Activated naive CD8-positive, alpha-beta T cell treated with anti-CD3 and anti-CD28 coated beads, Interleukin-2, amount 10 ng/mL, durations not matched to agents 7 days and 5 days (primary cell): ENCODE results near the gene MICAL3. TPM values are rescaled to one million over a fixed set of nuclear protein-coding genes. Genes with fewer than 3 reads are reported as not detected.

ENCODE experiments used
- ATAC-seq: fragments of 150-1000 bp; cut with Tn5 transposase; one replicate; pipeline ENCODE4 v1.10.0; 2021; ENCODE audit warnings: low read depth, moderate library complexity
- POLR2A ChIA-PET: fragments of 350-600 bp; sonication (Branson Sonifier 250); formaldehyde crosslinking; loops from one replicate; lab custom pipeline; 2021; ENCODE audit warnings: antibody characterized with exemption; lab: Charles Lee
- DNase-seq: peaks from one replicate; pipeline ENCODE4 v3.0.0; 2021
- H3K27ac Mint-ChIP-seq: one replicate; pipeline ENCODE4 v1.8.0; 2022; ENCODE audit warnings: mild to moderate bottlenecking, mixed read lengths
- H3K27me3 Mint-ChIP-seq: one replicate; pipeline ENCODE4 v1.8.0; 2022; ENCODE audit warnings: mild to moderate bottlenecking, moderate library complexity, mixed read lengths
- H3K36me3 Mint-ChIP-seq: one replicate; pipeline ENCODE4 v1.8.0; 2021; ENCODE audit warnings: mild to moderate bottlenecking, mixed read lengths
- H3K4me1 Mint-ChIP-seq: one replicate; pipeline ENCODE4 v1.8.0; 2021; ENCODE audit warnings: mixed read lengths
- H3K4me3 Mint-ChIP-seq: one replicate; pipeline ENCODE4 v1.8.0; 2022; ENCODE audit warnings: mild to moderate bottlenecking, moderate library complexity, mixed read lengths
- H3K9me3 Mint-ChIP-seq: one replicate; pipeline ENCODE4 v1.8.0; 2021; ENCODE audit warnings: mixed read lengths
- total RNA-seq, 2 experiments: library from RNA; stranded (reverse); gene quantifications; one replicate each; pipeline ENCODE4 v1.2.3, GENCODE V29; 2021

The MICAL3 gene
- total RNA-seq, 2 experiments from 2014 or later = 35.7 to 36.8 TPM

DNA sequence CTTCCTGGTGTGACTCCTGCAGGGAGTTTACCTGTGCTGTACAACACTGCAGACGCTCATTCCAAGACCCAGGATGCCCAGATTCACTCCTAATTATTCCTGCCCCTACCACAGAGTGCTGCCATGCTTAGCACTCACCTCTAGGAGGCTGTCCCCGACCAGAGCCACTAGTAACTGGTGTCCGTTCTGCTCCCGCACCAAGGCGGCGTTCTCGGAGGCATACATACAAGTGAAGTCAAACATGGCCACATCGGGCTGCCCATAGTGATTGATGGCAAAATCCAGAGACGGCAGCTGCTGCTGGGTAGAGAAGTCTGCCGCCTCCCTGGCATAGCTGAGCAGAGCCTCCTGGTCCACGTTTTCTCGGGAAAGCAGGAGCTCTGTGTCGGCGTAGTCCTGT, 127.8 kb downstream of the MICAL3 start:
- H3K27ac Mint-ChIP-seq = no peak overlapping the region
- DNase-seq = no peak
- peaks cover 2% of the 10 kb centered on the region for H3K4me1 Mint-ChIP-seq
- H3K9me3 Mint-ChIP-seq = no peaks in the 10 kb centered on the region
- ATAC-seq = no peak
- no peak overlapping the region for H3K4me3 Mint-ChIP-seq
- POLR2A ChIA-PET = no interaction called here
- H3K36me3 Mint-ChIP-seq = peaks cover 7% of the 10 kb centered on the region
- no peaks in the 10 kb centered on the region for H3K27me3 Mint-ChIP-seq

DNA sequence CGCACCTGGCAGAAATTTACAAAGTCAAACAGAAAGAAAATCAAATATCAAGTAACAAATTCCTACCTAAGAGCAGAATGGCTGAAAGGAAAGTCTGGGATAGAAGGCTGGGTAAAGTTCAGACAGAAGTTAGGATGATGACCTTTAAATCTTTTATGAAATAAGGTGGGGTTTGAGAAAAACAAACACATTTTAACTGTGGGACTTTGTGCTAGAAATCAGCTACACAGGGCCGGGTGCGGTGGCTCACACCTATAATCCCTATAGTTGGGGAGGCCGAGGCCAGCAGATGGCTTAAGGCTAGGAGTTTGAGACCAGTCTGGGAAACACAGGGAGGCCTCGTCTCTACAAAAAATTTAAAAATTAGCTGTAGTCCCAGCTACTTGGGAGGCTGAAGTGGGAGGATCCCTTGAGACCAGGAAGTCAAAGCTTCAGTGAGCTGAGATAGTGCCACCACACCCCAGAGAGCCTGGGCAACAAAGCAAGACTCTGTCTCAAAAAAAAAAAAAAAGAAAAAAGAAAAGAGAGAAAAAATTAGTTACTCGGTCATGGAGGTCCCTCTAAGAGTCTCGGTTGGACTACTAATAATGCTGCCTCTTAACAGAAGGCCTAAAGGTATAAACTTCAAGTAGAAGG, 130.3 kb downstream of the MICAL3 start:
- Mint-ChIP-seq H3K9me3 (no peaks in the 10 kb centered on the region), H3K36me3 (peaks cover 10% of the 10 kb centered on the region), H3K4me3 (no peak overlapping the region), H3K27me3 (no peaks in the 10 kb centered on the region), H3K27ac (no peak overlapping the region), H3K4me1 (peaks cover 2% of the 10 kb centered on the region)
- DNase-seq = no peak
- POLR2A ChIA-PET = no interaction called here
- ATAC-seq = no peak

DNA sequence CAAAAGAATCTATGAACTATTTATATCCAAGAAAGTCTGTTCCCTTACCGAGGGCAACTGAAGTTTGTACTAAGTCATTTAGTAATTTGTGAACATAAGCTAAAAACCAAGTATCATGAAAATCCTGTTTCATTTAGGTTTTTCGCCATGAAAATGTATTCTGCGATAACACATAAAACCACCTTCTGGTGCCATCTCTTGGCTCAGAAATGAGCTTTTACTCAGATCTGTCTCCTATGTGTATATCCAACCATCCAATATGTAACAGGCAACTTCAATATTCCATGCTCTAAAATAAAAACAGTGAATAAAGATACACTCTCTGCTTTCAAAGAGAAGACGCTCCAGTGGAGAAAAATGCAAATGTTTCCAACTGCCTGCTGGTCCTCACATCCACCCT, 132.0 kb downstream of the MICAL3 start:
- Mint-ChIP-seq H3K36me3 (peaks cover 16% of the 10 kb centered on the region), H3K9me3 (no peaks in the 10 kb centered on the region), H3K27ac (no peak overlapping the region), H3K4me3 (no peak overlapping the region), H3K27me3 (no peaks in the 10 kb centered on the region), H3K4me1 (no peaks in the 10 kb centered on the region)
- no peak for DNase-seq
- no peak for ATAC-seq
- POLR2A ChIA-PET = no interaction called here

DNA sequence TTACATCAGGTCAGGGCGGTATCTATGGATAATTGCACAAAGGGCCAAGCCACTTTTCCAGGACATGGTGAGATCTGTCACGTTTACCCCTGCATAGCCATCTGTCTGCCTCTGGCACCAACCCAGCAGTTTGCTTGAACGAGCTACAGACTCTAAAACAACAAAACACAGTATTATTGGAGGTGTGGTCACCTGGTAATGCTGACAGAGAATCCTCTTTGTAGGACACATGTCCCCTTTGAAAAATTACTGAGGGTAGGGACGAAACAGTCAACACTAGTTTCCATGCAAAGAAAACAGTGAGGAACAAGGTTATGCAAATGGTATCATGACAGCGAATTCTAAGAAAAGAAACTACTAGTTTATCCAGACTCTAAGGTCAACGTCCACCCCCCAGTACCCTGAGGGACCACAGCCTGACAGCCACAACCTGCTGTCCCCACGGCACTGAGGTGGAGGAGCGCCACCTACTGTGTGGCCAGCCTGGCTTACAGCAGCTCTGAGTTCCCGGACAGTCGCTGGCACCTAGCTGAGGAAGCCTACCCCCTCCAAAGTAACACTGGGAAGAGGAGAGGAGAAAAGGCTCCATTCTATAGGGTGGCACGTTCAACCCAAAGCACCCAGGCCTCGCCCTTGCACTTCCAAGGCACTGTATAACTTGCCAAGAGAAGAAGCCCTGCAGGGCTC, 132.7 kb downstream of the MICAL3 start:
- no peaks in the 10 kb centered on the region for H3K9me3 Mint-ChIP-seq
- H3K4me1 Mint-ChIP-seq = no peaks in the 10 kb centered on the region
- POLR2A ChIA-PET = no interaction called here
- DNase-seq (no peak), ATAC-seq (no peak)
- H3K4me3 Mint-ChIP-seq = no peak overlapping the region
- peaks cover 16% of the 10 kb centered on the region for H3K36me3 Mint-ChIP-seq
- no peaks in the 10 kb centered on the region for H3K27me3 Mint-ChIP-seq
- no peak overlapping the region for H3K27ac Mint-ChIP-seq

DNA sequence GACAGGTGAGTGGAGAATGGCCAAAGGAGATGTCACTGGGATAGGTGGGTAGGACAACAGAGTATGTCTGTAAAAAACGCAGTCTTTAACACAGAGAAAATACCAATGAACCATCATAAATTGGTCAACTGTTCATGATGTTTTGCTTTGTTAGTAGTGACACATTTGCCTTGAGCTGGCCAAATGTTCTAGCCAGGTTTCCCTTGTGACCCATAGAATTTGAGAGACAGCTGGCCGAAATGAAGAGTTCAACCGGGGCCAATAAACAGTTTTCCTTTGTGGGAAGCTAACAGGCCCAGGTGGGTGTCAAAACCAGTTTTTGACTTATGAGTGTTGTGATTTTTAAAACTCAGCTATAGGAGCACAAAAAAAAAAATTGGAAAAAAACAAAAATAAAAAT, 133.5 kb downstream of the MICAL3 start:
- no peak overlapping the region for H3K4me3 Mint-ChIP-seq
- peaks cover 16% of the 10 kb centered on the region for H3K36me3 Mint-ChIP-seq
- ATAC-seq (no peak), DNase-seq (no peak)
- no peak overlapping the region for H3K27ac Mint-ChIP-seq
- POLR2A ChIA-PET = no interaction called here
- H3K27me3 Mint-ChIP-seq = no peaks in the 10 kb centered on the region
- H3K9me3 Mint-ChIP-seq = no peaks in the 10 kb centered on the region
- no peaks in the 10 kb centered on the region for H3K4me1 Mint-ChIP-seq

DNA sequence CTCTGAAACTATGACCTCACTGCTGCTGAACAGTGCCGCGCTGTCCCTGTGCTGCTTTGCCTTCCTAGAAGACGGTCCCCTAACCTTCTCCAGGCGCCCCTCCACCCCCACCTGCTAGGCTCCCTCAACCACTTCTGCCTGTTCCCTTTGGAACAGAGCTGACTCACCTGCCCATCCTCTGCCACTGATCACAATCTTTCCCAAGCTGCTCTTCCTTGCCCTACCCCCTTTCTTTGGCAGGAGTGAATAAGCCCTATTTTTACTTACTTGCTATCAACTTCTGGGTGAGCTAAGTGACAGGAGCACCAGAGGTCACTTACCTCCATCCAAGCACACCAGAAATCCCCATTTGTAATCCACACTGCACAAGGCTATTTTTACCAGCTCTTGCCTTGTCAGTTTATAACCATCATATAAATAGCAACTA, 134.1 kb downstream of the MICAL3 start:
- DNase-seq (no peak), ATAC-seq (no peak)
- POLR2A ChIA-PET = no interaction called here
- H3K27ac Mint-ChIP-seq = no peak overlapping the region
- H3K4me3 Mint-ChIP-seq = no peak overlapping the region
- peaks cover 17% of the 10 kb centered on the region for H3K36me3 Mint-ChIP-seq
- H3K27me3 Mint-ChIP-seq = no peaks in the 10 kb centered on the region
- H3K9me3 Mint-ChIP-seq = no peaks in the 10 kb centered on the region
- H3K4me1 Mint-ChIP-seq = no peaks in the 10 kb centered on the region

DNA sequence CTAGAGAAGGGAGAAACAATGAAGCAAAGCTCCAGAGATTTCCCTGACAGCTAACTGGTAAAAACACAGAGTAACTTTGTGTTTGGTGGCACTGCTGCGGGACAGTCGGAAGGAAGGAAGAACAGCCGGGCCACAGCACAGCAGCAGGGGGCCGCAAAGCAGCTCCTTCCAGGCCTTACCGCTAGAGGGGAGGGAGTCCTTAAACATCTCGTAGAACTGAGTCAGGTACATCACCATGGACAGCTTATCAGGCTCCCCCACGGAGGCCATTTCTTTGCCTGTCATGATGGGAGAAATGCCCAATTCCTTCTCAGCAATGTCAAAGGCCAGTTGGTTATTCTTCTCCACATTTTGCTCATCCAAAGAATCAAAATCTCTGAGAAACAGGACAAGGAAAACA, 135.5 kb downstream of the MICAL3 start:
- DNase-seq = no peak
- Mint-ChIP-seq H3K4me1 (no peaks in the 10 kb centered on the region), H3K27me3 (no peaks in the 10 kb centered on the region), H3K9me3 (no peaks in the 10 kb centered on the region), H3K27ac (no peak overlapping the region), H3K36me3 (peaks cover 18% of the 10 kb centered on the region), H3K4me3 (no peak overlapping the region)
- no peak for ATAC-seq
- POLR2A ChIA-PET = no interaction called here

DNA sequence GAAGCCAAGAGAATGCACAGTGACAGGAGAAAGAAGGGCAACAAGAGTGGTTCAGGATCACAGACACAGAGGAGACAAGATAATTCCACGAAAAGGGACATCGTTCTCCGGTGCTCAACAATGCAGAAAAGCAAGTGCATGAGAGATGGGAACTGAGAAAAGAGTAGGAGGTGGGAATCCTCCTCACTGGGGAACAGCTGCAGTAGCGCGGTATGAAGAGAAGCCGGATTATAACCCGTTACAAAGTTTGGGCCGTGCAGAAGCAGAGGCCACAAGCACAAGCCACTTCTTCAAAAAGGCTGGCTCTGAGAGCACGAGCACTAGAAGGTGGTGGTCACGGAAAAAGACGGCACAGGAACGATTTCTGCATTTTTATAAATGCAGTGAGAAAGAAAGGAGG, 135.9 kb downstream of the MICAL3 start:
- Mint-ChIP-seq H3K36me3 (peaks cover 17% of the 10 kb centered on the region), H3K27ac (no peak overlapping the region), H3K27me3 (no peaks in the 10 kb centered on the region), H3K4me1 (no peaks in the 10 kb centered on the region), H3K4me3 (no peak overlapping the region), H3K9me3 (no peaks in the 10 kb centered on the region)
- no peak for DNase-seq
- POLR2A ChIA-PET = no interaction called here
- ATAC-seq = no peak

DNA sequence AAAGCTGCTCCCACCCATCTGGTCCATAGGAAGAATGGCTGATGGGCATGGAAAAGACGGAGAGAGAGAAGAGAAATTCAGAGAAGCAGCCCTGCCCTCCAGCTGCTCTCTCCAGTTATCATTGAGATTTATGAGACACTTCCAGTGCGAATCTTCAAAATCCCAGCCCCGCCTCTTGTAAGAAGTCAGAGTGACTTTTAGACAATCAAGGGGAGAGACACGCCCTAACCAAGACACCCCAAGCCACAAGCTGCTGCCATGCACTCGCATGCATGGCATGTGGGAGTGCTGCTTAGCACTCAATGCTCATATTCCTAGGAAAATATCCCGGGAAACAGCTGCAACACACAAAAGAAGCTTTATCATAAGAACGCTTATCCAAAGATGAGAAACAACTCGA, 139.5 kb downstream of the MICAL3 start:
- ATAC-seq (no peak), DNase-seq (no peak)
- no peaks in the 10 kb centered on the region for H3K4me1 Mint-ChIP-seq
- H3K27me3 Mint-ChIP-seq = no peaks in the 10 kb centered on the region
- peaks cover 11% of the 10 kb centered on the region for H3K36me3 Mint-ChIP-seq
- POLR2A ChIA-PET = no interaction called here
- H3K27ac Mint-ChIP-seq = no peak overlapping the region
- H3K9me3 Mint-ChIP-seq = no peaks in the 10 kb centered on the region
- no peak overlapping the region for H3K4me3 Mint-ChIP-seq

DNA sequence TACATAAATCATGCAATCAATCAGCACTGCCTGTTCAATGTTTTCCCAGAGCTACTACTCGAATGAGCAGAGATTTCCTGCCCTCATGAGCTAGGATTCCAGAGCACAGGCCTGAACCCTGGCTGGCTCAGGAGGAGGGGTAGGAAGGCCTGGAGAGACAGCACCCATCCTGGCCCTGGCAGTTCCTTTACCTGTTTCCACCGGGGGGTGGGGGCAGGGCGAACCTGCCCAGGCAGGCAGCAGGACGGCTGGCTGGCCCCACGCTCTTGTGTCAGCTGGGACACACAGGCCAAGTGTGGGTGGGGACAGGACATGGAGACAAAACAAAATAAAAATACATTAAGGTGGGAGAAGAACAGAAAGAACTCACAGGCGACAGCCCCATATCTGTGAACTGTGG, 140.3 kb downstream of the MICAL3 start:
- Mint-ChIP-seq H3K27ac (no peak overlapping the region), H3K4me3 (no peak overlapping the region), H3K36me3 (peaks cover 11% of the 10 kb centered on the region), H3K4me1 (no peaks in the 10 kb centered on the region), H3K9me3 (no peaks in the 10 kb centered on the region), H3K27me3 (no peaks in the 10 kb centered on the region)
- DNase-seq (no peak), ATAC-seq (no peak)
- POLR2A ChIA-PET = no interaction called here

DNA sequence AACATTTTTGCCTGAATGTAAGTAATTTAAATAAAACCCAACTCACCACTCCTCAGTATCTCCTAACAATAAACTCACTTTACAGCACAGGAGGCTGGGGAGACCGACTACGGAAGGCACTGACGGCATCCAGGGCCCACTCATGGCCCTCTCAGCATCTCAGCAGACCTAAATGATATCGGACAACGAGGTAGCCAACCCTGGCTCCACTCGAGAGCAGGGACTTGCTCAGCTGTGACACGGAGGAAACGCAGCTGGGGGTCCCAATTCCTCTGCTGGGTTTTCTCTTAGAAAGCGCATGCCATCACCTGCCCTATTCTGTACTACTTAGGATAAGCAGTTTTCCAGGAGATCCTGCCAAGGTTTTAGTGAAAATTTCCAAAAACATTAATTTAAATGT, 141.0 kb downstream of the MICAL3 start:
- Mint-ChIP-seq H3K4me1 (no peaks in the 10 kb centered on the region), H3K27ac (no peak overlapping the region), H3K4me3 (no peak overlapping the region), H3K9me3 (no peaks in the 10 kb centered on the region), H3K27me3 (no peaks in the 10 kb centered on the region), H3K36me3 (peaks cover 7% of the 10 kb centered on the region)
- ATAC-seq (no peak), DNase-seq (no peak)
- POLR2A ChIA-PET = no interaction called here

DNA sequence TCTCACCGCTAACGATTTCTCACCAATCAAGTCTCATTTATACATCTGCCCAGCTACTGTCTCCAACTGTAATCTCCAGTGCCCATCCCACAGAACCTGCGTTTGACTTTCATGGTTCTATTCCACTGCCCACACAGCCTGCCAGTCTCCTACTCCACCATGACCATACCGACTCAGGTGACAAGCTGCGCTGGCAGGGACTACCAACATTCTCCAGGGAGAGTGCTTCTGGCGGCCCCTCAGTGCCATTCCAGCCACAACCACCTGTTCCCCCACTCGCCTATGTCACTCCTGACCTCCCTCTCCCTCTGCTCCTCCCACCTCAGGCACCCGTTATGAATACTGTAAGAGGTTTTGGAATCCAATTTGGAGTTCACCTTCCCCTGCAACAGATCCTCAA, 141.6 kb downstream of the MICAL3 start:
- H3K27ac Mint-ChIP-seq = no peak overlapping the region
- POLR2A ChIA-PET = no interaction called here
- H3K4me3 Mint-ChIP-seq = no peak overlapping the region
- H3K4me1 Mint-ChIP-seq = no peaks in the 10 kb centered on the region
- DNase-seq = no peak
- no peaks in the 10 kb centered on the region for H3K27me3 Mint-ChIP-seq
- no peak for ATAC-seq
- no peaks in the 10 kb centered on the region for H3K9me3 Mint-ChIP-seq
- peaks cover 3% of the 10 kb centered on the region for H3K36me3 Mint-ChIP-seq

DNA sequence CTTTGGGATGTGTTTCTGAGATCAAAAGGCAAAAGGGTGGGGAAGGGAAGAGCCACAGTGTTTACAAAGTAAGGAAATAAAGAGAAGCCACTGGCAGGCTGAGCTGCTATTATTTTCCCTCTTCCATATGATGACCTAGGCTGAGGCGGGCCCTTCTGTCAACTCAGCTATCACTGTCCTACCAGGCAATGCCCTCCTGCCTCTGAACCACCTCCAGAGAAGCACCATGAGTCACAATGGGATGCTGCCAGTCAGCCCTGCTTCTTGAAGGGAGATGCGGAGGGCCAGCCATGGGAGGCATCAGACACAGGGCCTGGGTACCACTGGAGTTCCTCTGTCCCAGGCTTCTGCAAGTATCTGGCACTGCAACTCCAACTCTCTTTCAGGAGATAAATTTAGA, 142.2 kb downstream of the MICAL3 start:
- Mint-ChIP-seq H3K4me1 (no peaks in the 10 kb centered on the region), H3K36me3 (peaks cover 5% of the 10 kb centered on the region), H3K4me3 (no peak overlapping the region), H3K9me3 (no peaks in the 10 kb centered on the region), H3K27me3 (no peaks in the 10 kb centered on the region), H3K27ac (no peak overlapping the region)
- ATAC-seq = no peak
- POLR2A ChIA-PET = no interaction called here
- no peak for DNase-seq

DNA sequence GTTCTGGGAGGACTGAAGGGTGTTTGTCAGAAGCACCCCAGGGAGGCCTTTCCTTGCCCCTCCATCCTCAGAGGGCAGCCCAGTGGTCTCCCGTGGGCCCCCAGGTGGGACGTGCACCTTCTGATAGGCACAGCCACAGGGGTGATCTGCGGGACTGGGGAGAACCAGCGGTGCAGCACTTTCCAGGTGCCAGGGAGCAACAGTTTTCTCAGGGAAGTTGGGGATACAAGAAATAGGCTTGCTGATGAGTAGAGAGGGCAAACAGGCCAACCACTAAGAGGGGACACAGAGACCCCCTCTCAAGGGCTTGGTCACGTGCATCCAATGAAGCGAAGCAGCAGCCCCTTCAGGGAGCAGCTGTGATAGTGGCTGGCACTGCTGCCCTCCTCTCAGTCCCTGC, 143.0 kb downstream of the MICAL3 start:
- DNase-seq (no peak), ATAC-seq (no peak)
- H3K27me3 Mint-ChIP-seq = no peaks in the 10 kb centered on the region
- H3K4me3 Mint-ChIP-seq = no peak overlapping the region
- H3K27ac Mint-ChIP-seq = no peak overlapping the region
- H3K36me3 Mint-ChIP-seq = peaks cover 5% of the 10 kb centered on the region
- POLR2A ChIA-PET = no interaction called here
- H3K4me1 Mint-ChIP-seq = no peaks in the 10 kb centered on the region
- no peaks in the 10 kb centered on the region for H3K9me3 Mint-ChIP-seq
